HEK293T (cell line): ENCODE results near the gene WASF2.
"Not testable (repeated sequence)": the region's sequence is repeated elsewhere in the genome, so short reads cannot be mapped to it uniquely, and the experiment has no call there.

Experiments used
- CTCF ChIA-PET: fragments of 350-600 bp; formaldehyde crosslinking; extraction: SDS; loops from one replicate; lab custom pipeline; 2021; ENCODE audit warnings: antibody characterized with exemption, inconsistent platforms; lab: Yijun Ruan, JAX
- POLR2A ChIA-PET: fragments of 350-600 bp; formaldehyde crosslinking; extraction: SDS; loops from one replicate; lab custom pipeline; 2020; ENCODE audit warnings: antibody characterized with exemption, inconsistent platforms; lab: Yijun Ruan, JAX
- DNase-seq: peaks from one replicate; pipeline ENCODE4 v3.0.0; 2012; ENCODE audit warnings: mixed read lengths; ENCODE audit errors: extremely low spot score
- ARNT ChIP-seq: fragments of 450-650 bp; IDR thresholded peaks from 2 replicates; pipeline ENCODE4 v1.6.1; 2017; ENCODE audit warnings: mild to moderate bottlenecking
- BHLHE40 ChIP-seq: fragments of 450-650 bp; IDR thresholded peaks from 2 replicates; pipeline ENCODE4 v1.6.1; 2016; ENCODE audit warnings: mild to moderate bottlenecking, moderate library complexity, borderline replicate concordance
- CTBP1 ChIP-seq: fragments of 450-650 bp; IDR thresholded peaks from 2 replicates; pipeline ENCODE4 v1.6.1; 2016; ENCODE audit warnings: borderline replicate concordance
- ELF4 ChIP-seq: fragments of 450-650 bp; IDR thresholded peaks from 2 replicates; pipeline ENCODE4 v1.6.1; 2017; ENCODE audit warnings: antibody characterized with exemption
- FOXA1 ChIP-seq: fragments of 450-650 bp; IDR thresholded peaks from 2 replicates; pipeline ENCODE4 v1.6.1; 2016; ENCODE audit warnings: mild to moderate bottlenecking
- FOXK2 ChIP-seq: fragments of 450-650 bp; IDR thresholded peaks from 2 replicates; pipeline ENCODE4 v1.6.1; 2016; ENCODE audit warnings: mild to moderate bottlenecking
- FOXM1 ChIP-seq: fragments of 450-650 bp; IDR thresholded peaks from 2 replicates; pipeline ENCODE4 v1.6.1; 2017; ENCODE audit warnings: mild to moderate bottlenecking, borderline replicate concordance
- HDGF ChIP-seq: fragments of 450-650 bp; IDR thresholded peaks from 2 replicates; pipeline ENCODE4 v1.6.1; 2017; ENCODE audit warnings: antibody characterized with exemption, borderline replicate concordance
- L3MBTL2 ChIP-seq: fragments of 450-650 bp; conservative IDR thresholded peaks from 2 replicates; pipeline ENCODE4 v1.6.1; 2016; ENCODE audit warnings: mild to moderate bottlenecking
- LEF1 ChIP-seq: fragments of 450-650 bp; IDR thresholded peaks from 2 replicates; pipeline ENCODE4 v1.6.1; 2017; ENCODE audit warnings: mild to moderate bottlenecking, borderline replicate concordance
- NFRKB ChIP-seq: fragments of 450-650 bp; IDR thresholded peaks from 2 replicates; pipeline ENCODE4 v1.6.1; 2016; ENCODE audit warnings: mild to moderate bottlenecking, moderate library complexity
- PKNOX1 ChIP-seq: fragments of 450-650 bp; IDR thresholded peaks from 2 replicates; pipeline ENCODE4 v1.6.1; 2016
- SP1 ChIP-seq: fragments of 450-650 bp; IDR thresholded peaks from 2 replicates; pipeline ENCODE4 v1.6.1; 2017
- SUZ12 ChIP-seq: fragments of 450-650 bp; IDR thresholded peaks from 2 replicates; pipeline ENCODE4 v1.6.1; 2016; ENCODE audit warnings: mild to moderate bottlenecking
- TARDBP ChIP-seq: fragments of 450-650 bp; IDR thresholded peaks from 2 replicates; pipeline ENCODE4 v1.6.1; 2016
- ZNF384 ChIP-seq: fragments of 450-650 bp; IDR thresholded peaks from 2 replicates; pipeline ENCODE4 v1.6.1; 2016

The WASF2 gene

GRCh38 chr1:27388337-27389005 lies 101.5 kb downstream of the WASF2 start:
- peak; percentile 64 for DNase-seq
- TF ChIP-seq HDGF (no peak), FOXM1 (no peak), ZNF384 (no peak), PKNOX1 (no peak), ARNT (no peak), SUZ12 (no peak), NFRKB (no peak), FOXA1 (no peak), ELF4 (no peak), CTBP1 (no peak), TARDBP (no peak), SP1 (no peak), LEF1 (no peak), FOXK2 (no peak), L3MBTL2 (no peak), BHLHE40 (no peak)
- CTCF ChIA-PET: interaction anchor here (0.9 to 3.0 kb wide), 5 partner anchors 11 to 218 kb away, joined by 3 to 10 read pairs (median 8); no protein-coding TSS in a partner anchor
- POLR2A ChIA-PET: interaction anchor here (2.8 kb wide), 1 partner anchor 22 kb away, joined by 15 read pairs; the partner anchor contains the start of gene MAP3K6

GRCh38 chr1:27384797-27385196 lies 105.2 kb downstream of the WASF2 start:
- CTCF ChIA-PET, DNase-seq, POLR2A ChIA-PET: not testable (repeated sequence)

GRCh38 chr1:27383661-27384060 lies 106.3 kb downstream of the WASF2 start:
- POLR2A ChIA-PET: no interaction called here

GRCh38 chr1:27383039-27383605 lies 106.8 kb downstream of the WASF2 start, which contains the start of gene CD164L2:
Gene CD164L2, minus strand, starts transcription at chr1:27383333. Its CDS starts 94 bp downstream, at chr1:27383239.
- ChIA-PET CTCF (interaction anchor here (0.6 to 2.6 kb wide), 3 partner anchors 17 to 155 kb away, joined by 5 to 8 read pairs (median 7); partner anchors contain the start of gene MAP3K6), POLR2A (interaction anchor here (1.9 kb wide), 1 partner anchor 17 kb away, joined by 13 read pairs; the partner anchor contains the start of gene MAP3K6)
- TF ChIP-seq HDGF (no peak), TARDBP (no peak), FOXK2 (no peak), ZNF384 (no peak), BHLHE40 (no peak), CTBP1 (no peak), FOXM1 (no peak), ARNT (no peak), SP1 (no peak), SUZ12 (no peak), L3MBTL2 (no peak), PKNOX1 (no peak), FOXA1 (no peak), LEF1 (no peak), ELF4 (no peak), NFRKB (no peak)
- peak; percentile 49 for DNase-seq

More at GRCh38 chr1:27383661-27384060, 106.3 kb downstream of the WASF2 start:
- DNase-seq: no peak
- CTCF ChIA-PET: interaction anchor here (0.6 to 2.6 kb wide), 2 partner anchors 18 to 156 kb away, joined by 7 to 8 read pairs; partner anchors contain the start of gene MAP3K6
- TF ChIP-seq PKNOX1 (no peak), TARDBP (no peak), FOXK2 (no peak), SP1 (no peak), HDGF (no peak), CTBP1 (no peak), ZNF384 (no peak)

- ChIA-PET POLR2A (interaction anchor here (1.9 kb wide), 1 partner anchor 16 kb away, joined by 13 read pairs; the partner anchor contains the start of gene MAP3K6), CTCF (interaction anchor here (1.4 to 2.6 kb wide), 2 partner anchors 16 to 25 kb away, joined by 5 to 8 read pairs; partner anchors contain the start of gene MAP3K6)
- no peak for DNase-seq
- TF ChIP-seq ZNF384: no peak
- TF ChIP-seq BHLHE40: no peak
- TF ChIP-seq SUZ12: no peak
- TF ChIP-seq PKNOX1: no peak
- no peak for TF ChIP-seq FOXA1
- TF ChIP-seq HDGF: no peak
- TF ChIP-seq NFRKB: no peak
Measured at GRCh38 chr1:27381969-27382762, 107.8 kb downstream of the WASF2 start.
